Activated CD4-positive, alpha-beta T cell treated with anti-CD3 and anti-CD28 coated beads for 36 hours (primary cell): ENCODE data around the gene OR2AP1. TPM values are rescaled to one million over a fixed set of nuclear protein-coding genes. Genes with fewer than 3 reads are reported as not detected.

Experiments
- ATAC-seq: fragments of 200-7000 bp; cut with Tn5 transposase; one replicate; pipeline ENCODE4 v1.10.0; 2021; ENCODE audit warnings: mild to moderate bottlenecking, moderate library complexity
- CTCF ChIA-PET: fragments of 350-600 bp; sonication (Branson Sonifier 250); formaldehyde crosslinking; loops from one replicate; lab custom pipeline; 2021; ENCODE audit warnings: antibody characterized with exemption; lab: Charles Lee
- POLR2A ChIA-PET: fragments of 350-600 bp; sonication (Branson Sonifier 250); formaldehyde crosslinking; loops from one replicate; lab custom pipeline; 2021; ENCODE audit warnings: antibody characterized with exemption, inconsistent platforms; lab: Charles Lee
- DNase-seq: peaks from one replicate; pipeline ENCODE4 v3.0.0-alpha.2; 2020
- H3K27ac Mint-ChIP-seq: one replicate; pipeline ENCODE4 v1.8.0; 2021; ENCODE audit warnings: mixed read lengths
- H3K27me3 Mint-ChIP-seq: one replicate; pipeline ENCODE4 v1.8.0; 2021; ENCODE audit warnings: mixed read lengths
- H3K36me3 Mint-ChIP-seq: one replicate; pipeline ENCODE4 v1.8.0; 2021; ENCODE audit warnings: low read depth, mixed read lengths
- H3K4me1 Mint-ChIP-seq: one replicate; pipeline ENCODE4 v1.8.0; 2021; ENCODE audit warnings: mixed read lengths
- H3K4me3 Mint-ChIP-seq: one replicate; pipeline ENCODE4 v1.8.0; 2021; ENCODE audit warnings: mild to moderate bottlenecking, moderate library complexity, mixed read lengths
- H3K9me3 Mint-ChIP-seq: one replicate; pipeline ENCODE4 v1.8.0; 2021; ENCODE audit warnings: low read depth, mixed read lengths
- intact Hi-C, 2 experiments: fragments of 100-400 bp; cut with DNase I in 1 of 2; cut with micrococcal nuclease in 1 of 2; formaldehyde crosslinking; loops; one replicate each; pipeline versions ENCODE4 v1.14.2 to v1.15.1; 2022 to 2024; cut with DNase I, micrococcal nuclease
- total RNA-seq, 2 experiments: library from RNA; stranded (reverse); gene quantifications; one replicate each; pipeline ENCODE4 v1.2.3, GENCODE V29; 2021

The OR2AP1 gene
- total RNA-seq, 2 experiments from 2014 or later = not detected

GRCh38 chr12:55612646-55613045 is 40.4 kb downstream of the OR2AP1 start:
- intact Hi-C loops = loop anchor here in 1 of 2 experiments (10.0 kb wide), 1 partner anchor 228 kb away; no protein-coding TSS in a partner anchor
- POLR2A ChIA-PET = no interaction called here

GRCh38 chr12:55614764-55615163 is 42.5 kb downstream of the OR2AP1 start:
- Mint-ChIP-seq H3K4me3 (no peak overlapping the region), H3K27me3 (peaks cover 26% of the 10 kb centered on the region), H3K4me1 (peaks cover 10% of the 10 kb centered on the region), H3K27ac (no peak overlapping the region), H3K9me3 (peaks cover 19% of the 10 kb centered on the region), H3K36me3 (peaks cover 5% of the 10 kb centered on the region)
- intact Hi-C loops = loop anchor here in 1 of 2 experiments (10.0 kb wide), 1 partner anchor 230 kb away; no protein-coding TSS in a partner anchor
- no peak for ATAC-seq
- ChIA-PET POLR2A (no interaction called here), CTCF (interaction anchor here (0.6 to 1.4 kb wide), 5 partner anchors 32 to 429 kb away, joined by 3 to 8 read pairs (median 4); no protein-coding TSS in a partner anchor)
- no peak for DNase-seq

More at GRCh38 chr12:55612646-55613045, 40.4 kb downstream of the OR2AP1 start:
- H3K27ac Mint-ChIP-seq = no peak overlapping the region
- CTCF ChIA-PET = interaction anchor here (1.8 kb wide), 1 partner anchor 423 kb away, joined by 5 read pairs; no protein-coding TSS in a partner anchor
- peaks cover 26% of the 10 kb centered on the region for H3K27me3 Mint-ChIP-seq
- no peak for ATAC-seq
- no peak for DNase-seq
- peaks cover 5% of the 10 kb centered on the region for H3K36me3 Mint-ChIP-seq
- no peak overlapping the region for H3K4me3 Mint-ChIP-seq
- H3K9me3 Mint-ChIP-seq = peaks cover 19% of the 10 kb centered on the region
- peaks cover 13% of the 10 kb centered on the region for H3K4me1 Mint-ChIP-seq

GRCh38 chr12:55619354-55620138 is 47.3 kb downstream of the OR2AP1 start:
- H3K27me3 Mint-ChIP-seq = peaks cover 37% of the 10 kb centered on the region
- DNase-seq (peak; percentile 41), ATAC-seq (peak; percentile 75)
- H3K9me3 Mint-ChIP-seq = peaks cover 19% of the 10 kb centered on the region
- ChIA-PET POLR2A (no interaction called here), CTCF (interaction anchor here (0.6 to 4.2 kb wide), 14 partner anchors 9 to 779 kb away, joined by 3 to 30 read pairs (median 4); partner anchors contain the start of gene OR6C74)
- peaks cover 5% of the 10 kb centered on the region for H3K36me3 Mint-ChIP-seq
- intact Hi-C loops = loop anchor here (1.0 to 10.0 kb wide), 6 partner anchors 37 to 1205 kb away; partner anchors contain the start of genes ITGA5 (in 1 of the 2) and TESPA1 (in 1 of the 2)
- H3K4me3 Mint-ChIP-seq = no peak overlapping the region
- H3K27ac Mint-ChIP-seq = no peak overlapping the region
- peaks cover 8% of the 10 kb centered on the region for H3K4me1 Mint-ChIP-seq

- Mint-ChIP-seq H3K9me3 (no peaks in the 10 kb centered on the region), H3K4me1 (peaks cover 17% of the 10 kb centered on the region), H3K4me3 (no peak overlapping the region), H3K36me3 (no peaks in the 10 kb centered on the region), H3K27ac (no peak overlapping the region), H3K27me3 (peaks cover 31% of the 10 kb centered on the region)
- intact Hi-C loops = loop anchor here (1.0 to 10.0 kb wide), 4 partner anchors 28 to 1209 kb away; partner anchors contain the start of genes ITGA5 (in 1 of the 2) and TESPA1 (in 1 of the 2)
- DNase-seq = no peak
- POLR2A ChIA-PET = no interaction called here
- peak; percentile 84 for ATAC-seq
- CTCF ChIA-PET = no interaction called here
These were observed 51.8 kb downstream of the OR2AP1 start for GRCh38 chr12:55624056-55624455.

Other genes with a start within 250 kb of the OR2AP1 start
- gene OR6C3, start 241.7 kb upstream of the OR2AP1 start, total RNA-seq = not detected
- not detected for gene OR6C75, start 209.5 kb upstream of the OR2AP1 start, total RNA-seq
- not detected for gene OR6C65, start 171.9 kb upstream of the OR2AP1 start, total RNA-seq
- not detected for gene OR6C76, start 146.2 kb upstream of the OR2AP1 start, total RNA-seq
- gene OR6C2, start 128.4 kb upstream of the OR2AP1 start, total RNA-seq = not detected
- not detected for gene OR6C70, start 102.3 kb upstream of the OR2AP1 start, total RNA-seq
- not detected for gene OR6C68, start 80.1 kb upstream of the OR2AP1 start, total RNA-seq
- not detected for gene OR6C4, start 22.9 kb upstream of the OR2AP1 start, total RNA-seq
- not detected for gene OR10P1, start 64.4 kb downstream of the OR2AP1 start, total RNA-seq
- 1 to 10 TPM; 5.5 to 5.6 TPM for gene ITGA7, start 135.4 kb downstream of the OR2AP1 start, total RNA-seq
- 100 to 1,000 TPM; 107 to 115 TPM for gene BLOC1S1, start 143.6 kb downstream of the OR2AP1 start, total RNA-seq
- gene RDH5, start 147.9 kb downstream of the OR2AP1 start, total RNA-seq = 10 to 100 TPM in 1 of 2 experiments, 1 to 10 TPM in 1; 9.6 to 12.2 TPM
- gene CD63, start 156.5 kb downstream of the OR2AP1 start, total RNA-seq = 100 to 1,000 TPM; 113 to 122 TPM
- 1 to 10 TPM; 7.5 to 9.5 TPM for gene GDF11, start 170.7 kb downstream of the OR2AP1 start, total RNA-seq
- gene SARNP, start 245.3 kb downstream of the OR2AP1 start, total RNA-seq = 100 to 1,000 TPM; 111 to 114 TPM
- 10 to 100 TPM; 29.4 to 35.6 TPM for gene ORMDL2, start 245.6 kb downstream of the OR2AP1 start, total RNA-seq